GM19324 (cell line): Measurements from ENCODE around the gene CNTN5.

Experiments used
- ATAC-seq: cut with Tn5 transposase; IDR thresholded peaks from one replicate; pipeline ENCODE4 v1.9.1; 2021; ENCODE audit warnings: mild to moderate bottlenecking, moderate library complexity; ENCODE audit not compliant: unreplicated experiment, low FRiP score

CNTN5 gene

GRCh38 chr11:100354736-100355135 lies 1334.0 kb downstream of the CNTN5 start:
- ATAC-seq: no peak

- ATAC-seq: no peak
Measured at GRCh38 chr11:100356035-100356434, 1335.3 kb downstream of the CNTN5 start.

- ATAC-seq: no peak
Measured at GRCh38 chr11:100359281-100359680, 1338.5 kb downstream of the CNTN5 start.

GRCh38 chr11:100367892-100368291 lies 1347.1 kb downstream of the CNTN5 start:
- no peak for ATAC-seq

- no peak for ATAC-seq
Measured at GRCh38 chr11:100383357-100383865, 1362.7 kb downstream of the CNTN5 start.

- no peak for ATAC-seq
Measured at GRCh38 chr11:100396266-100396665, 1375.5 kb downstream of the CNTN5 start.

GRCh38 chr11:100397401-100397800 lies 1376.7 kb downstream of the CNTN5 start:
- ATAC-seq: no peak

GRCh38 chr11:100403816-100404215 lies 1383.1 kb downstream of the CNTN5 start:
- no peak for ATAC-seq

GRCh38 chr11:100404907-100405306 lies 1384.2 kb downstream of the CNTN5 start:
- ATAC-seq: no peak
